Upper lobe of right lung (tissue), 1 donor: ENCODE data around the gene PLEKHA5. TPM values are rescaled to one million over a fixed set of nuclear protein-coding genes. Genes with fewer than 3 reads are reported as not detected.

ENCODE experiments used
- ATAC-seq: fragments of 200-7000 bp; cut with Tn5 transposase; one replicate; pipeline ENCODE4 v1.9.1; 2020; ENCODE audit warnings: mild to moderate bottlenecking, moderate library complexity
- DNase-seq: peaks from one replicate; pipeline ENCODE4 v3.0.0-alpha.2; 2020
- H3K27ac ChIP-seq: fragments of 200-600 bp; one replicate; pipeline ENCODE4 v1.8.0; 2022
- H3K27me3 ChIP-seq: fragments of 200-600 bp; one replicate; pipeline ENCODE4 v1.8.0; 2022; ENCODE audit warnings: mild to moderate bottlenecking
- H3K36me3 ChIP-seq: fragments of 200-600 bp; one replicate; pipeline ENCODE4 v1.8.0; 2022
- H3K4me1 ChIP-seq: fragments of 200-600 bp; one replicate; pipeline ENCODE4 v1.8.0; 2022
- H3K4me3 ChIP-seq: fragments of 200-600 bp; one replicate; pipeline ENCODE4 v1.8.0; 2022; ENCODE audit warnings: mild to moderate bottlenecking
- H3K9me3 ChIP-seq: fragments of 200-600 bp; one replicate; pipeline ENCODE4 v1.8.0; 2022
- CTCF ChIP-seq: fragments of 200-600 bp; IDR thresholded peaks from one replicate; pipeline ENCODE4 v1.8.0; 2022; ENCODE audit warnings: antibody characterized with exemption
- intact Hi-C: fragments of 100-400 bp; cut with DNase I; formaldehyde crosslinking; loops from one replicate; pipeline ENCODE4 v1.11.0; 2022
- total RNA-seq: library from RNA; stranded (reverse); fragmentation: NEBNext Ultra II Directional; extraction: Animal tissue kit (Norgen Biotek cat#: 25700); gene quantifications from one replicate; pipeline ENCODE4 v1.2.1, GENCODE V29; 2021
- donor health status: DM: no; HTN: yes; CAD: no; lungs with severe emphysema.

Gene PLEKHA5
- total RNA-seq, 1 donor from 2014 or later: 30.2 TPM

- Histone ChIP-seq H3K4me3 (no peak overlapping the region), H3K36me3 (no peaks in the 10 kb centered on the region), H3K9me3 (no peaks in the 10 kb centered on the region), H3K4me1 (no peaks in the 10 kb centered on the region), H3K27ac (no peak overlapping the region), H3K27me3 (no peaks in the 10 kb centered on the region)
- TF ChIP-seq CTCF: no peak
- DNase-seq (no peak), ATAC-seq (no peak)
- intact Hi-C loops: no loop called here
Measured at GRCh38 chr12:19121449-19122018, 8.0 kb upstream of the PLEKHA5 start.

GRCh38 chr12:19125325-19125724 lies 4.2 kb upstream of the PLEKHA5 start:
- ATAC-seq (no peak), DNase-seq (no peak)
- intact Hi-C loops: no loop called here
- Histone ChIP-seq H3K9me3 (peaks cover 5% of the 10 kb centered on the region), H3K27ac (no peak overlapping the region), H3K27me3 (no peaks in the 10 kb centered on the region), H3K4me1 (no peaks in the 10 kb centered on the region), H3K4me3 (no peak overlapping the region), H3K36me3 (no peaks in the 10 kb centered on the region)
- no peak for TF ChIP-seq CTCF

GRCh38 chr12:19127270-19127669 lies 2.3 kb upstream of the PLEKHA5 start:
- intact Hi-C loops: no loop called here
- Histone ChIP-seq H3K9me3 (peaks cover 5% of the 10 kb centered on the region), H3K27ac (no peak overlapping the region), H3K36me3 (no peaks in the 10 kb centered on the region), H3K4me3 (no peak overlapping the region), H3K27me3 (no peaks in the 10 kb centered on the region), H3K4me1 (peaks cover 8% of the 10 kb centered on the region)
- ATAC-seq (no peak), DNase-seq (no peak)
- TF ChIP-seq CTCF: no peak

GRCh38 chr12:19128485-19128884 lies 1.0 kb upstream of the PLEKHA5 start:
- Histone ChIP-seq H3K27ac (peak overlapping the region; percentile 72), H3K36me3 (no peaks in the 10 kb centered on the region), H3K4me1 (peaks cover 8% of the 10 kb centered on the region), H3K27me3 (no peaks in the 10 kb centered on the region), H3K4me3 (no peak overlapping the region), H3K9me3 (peaks cover 5% of the 10 kb centered on the region)
- no peak for TF ChIP-seq CTCF
- intact Hi-C loops: no loop called here
- no peak for ATAC-seq
- DNase-seq: no peak

GRCh38 chr12:19129122-19129485 lies 429 bp upstream of the PLEKHA5 start:
- Histone ChIP-seq H3K9me3 (peaks cover 5% of the 10 kb centered on the region), H3K27ac (peak overlapping the region; percentile 72), H3K27me3 (no peaks in the 10 kb centered on the region), H3K4me3 (peak overlapping the region; percentile 45), H3K4me1 (peaks cover 8% of the 10 kb centered on the region), H3K36me3 (no peaks in the 10 kb centered on the region)
- TF ChIP-seq CTCF: no peak
- ATAC-seq: no peak
- no peak for DNase-seq
- intact Hi-C loops: no loop called here
